GM12874 (cell line): Measurements from ENCODE around the gene PLEKHD1.

Source experiments
- CTCF ChIP-seq: IDR thresholded peaks from 2 replicates; pipeline ENCODE4 v1.5.1; 2011; ENCODE audit warnings: low read depth, mild to moderate bottlenecking, control low read depth, low read length, moderate library complexity; ENCODE audit not compliant: insufficient read depth

PLEKHD1 gene

GRCh38 chr14:69558774-69559173, 74.2 kb downstream of the PLEKHD1 start:
- no peak for TF ChIP-seq CTCF

- no peak for TF ChIP-seq CTCF
These were observed 75.1 kb downstream of the PLEKHD1 start for GRCh38 chr14:69559581-69560011.

- TF ChIP-seq CTCF = no peak
These were observed 76.3 kb downstream of the PLEKHD1 start for GRCh38 chr14:69560826-69561225.

- no peak for TF ChIP-seq CTCF
These were observed 77.4 kb downstream of the PLEKHD1 start for GRCh38 chr14:69561893-69562292.

- no peak for TF ChIP-seq CTCF
These were observed 83.0 kb downstream of the PLEKHD1 start for GRCh38 chr14:69567563-69567962.

GRCh38 chr14:69569859-69570258, 85.3 kb downstream of the PLEKHD1 start:
- no peak for TF ChIP-seq CTCF

GRCh38 chr14:69570836-69571330, 86.4 kb downstream of the PLEKHD1 start:
- TF ChIP-seq CTCF = no peak
